ENCODE results near the gene PRR32. TPM values are rescaled to one million over a fixed set of nuclear protein-coding genes. Genes with fewer than 3 reads are reported as not detected.

Gene PRR32
- total RNA-seq, 3 donors from 2014 or later (not counting 1 experiment from before 2014, with no cell fraction given): not detected

DNA sequence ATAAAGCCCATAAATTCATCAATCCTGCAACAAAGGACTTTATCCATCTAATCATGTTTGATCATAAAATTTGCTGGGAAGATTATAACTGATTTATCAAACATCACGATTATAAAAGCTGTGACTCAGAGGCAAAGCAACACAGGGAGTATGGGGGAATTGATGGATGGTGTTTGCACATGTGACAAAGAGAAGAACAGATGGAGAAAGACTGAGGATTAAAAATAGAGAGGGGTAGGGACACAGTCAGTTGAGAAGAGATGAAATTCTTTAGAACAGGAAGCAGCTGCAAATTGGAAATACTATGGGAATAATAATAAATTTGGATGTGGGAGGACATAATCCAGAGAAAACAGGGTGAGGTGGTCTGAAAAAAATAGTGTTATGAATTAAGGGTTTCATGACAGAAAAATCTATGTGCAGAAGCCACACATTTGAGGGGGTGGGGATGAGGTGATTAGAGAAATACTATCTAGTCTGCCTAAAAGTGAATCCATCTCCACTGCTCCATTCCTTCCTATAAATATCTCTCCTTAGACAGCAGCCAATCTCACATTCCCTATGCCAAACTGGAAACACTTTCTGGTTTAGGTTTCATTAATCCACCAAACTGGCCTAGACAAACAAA lies 6.2 kb downstream of the PRR32 start:
- Histone ChIP-seq H3K4me3 (ENCODE audit: low read length) (no peak overlapping the region), H3K27ac (ENCODE audit: low read length) (no peak overlapping the region), H3K4me1 (ENCODE audit: control insufficient read depth, insufficient read depth, low read length) (no peaks in the 10 kb centered on the region), H3K27me3 (ENCODE audit: control insufficient read depth, insufficient read depth, low read length) (no peaks in the 10 kb centered on the region), H3K36me3 (ENCODE audit: control insufficient read depth, insufficient read depth, low read length) (no peaks in the 10 kb centered on the region), H3K9me3 (ENCODE audit: control insufficient read depth, insufficient read depth, low read length) (no peaks in the 10 kb centered on the region)
- ATAC-seq (no peak), DNase-seq (no peak)
- WGBS (ENCODE audit: insufficient coverage): 75% methylated on average over 1 of the region's 1 CpG
- peaks cover 0 to 13% of the 10 kb centered on the region in 2 donors for H3K9me3 Mint-ChIP-seq
- TF ChIP-seq, protein P1, sequence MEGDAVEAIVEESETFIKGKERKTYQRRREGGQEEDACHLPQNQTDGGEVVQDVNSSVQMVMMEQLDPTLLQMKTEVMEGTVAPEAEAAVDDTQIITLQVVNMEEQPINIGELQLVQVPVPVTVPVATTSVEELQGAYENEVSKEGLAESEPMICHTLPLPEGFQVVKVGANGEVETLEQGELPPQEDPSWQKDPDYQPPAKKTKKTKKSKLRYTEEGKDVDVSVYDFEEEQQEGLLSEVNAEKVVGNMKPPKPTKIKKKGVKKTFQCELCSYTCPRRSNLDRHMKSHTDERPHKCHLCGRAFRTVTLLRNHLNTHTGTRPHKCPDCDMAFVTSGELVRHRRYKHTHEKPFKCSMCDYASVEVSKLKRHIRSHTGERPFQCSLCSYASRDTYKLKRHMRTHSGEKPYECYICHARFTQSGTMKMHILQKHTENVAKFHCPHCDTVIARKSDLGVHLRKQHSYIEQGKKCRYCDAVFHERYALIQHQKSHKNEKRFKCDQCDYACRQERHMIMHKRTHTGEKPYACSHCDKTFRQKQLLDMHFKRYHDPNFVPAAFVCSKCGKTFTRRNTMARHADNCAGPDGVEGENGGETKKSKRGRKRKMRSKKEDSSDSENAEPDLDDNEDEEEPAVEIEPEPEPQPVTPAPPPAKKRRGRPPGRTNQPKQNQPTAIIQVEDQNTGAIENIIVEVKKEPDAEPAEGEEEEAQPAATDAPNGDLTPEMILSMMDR (IDR thresholded peaks at IDR 0.05): no peak
- H3K27me3 Mint-ChIP-seq (ENCODE audit: low read depth in 2 of 2): no peaks in the 10 kb centered on the region
- H3K4me3 Mint-ChIP-seq: no peak overlapping the region
- no peak overlapping the region for H3K27ac Mint-ChIP-seq
- intact Hi-C loops (cut with micrococcal nuclease): no loop called here
- H3K36me3 Mint-ChIP-seq: no peaks in the 10 kb centered on the region
- no peaks in the 10 kb centered on the region for H3K4me1 Mint-ChIP-seq

DNA sequence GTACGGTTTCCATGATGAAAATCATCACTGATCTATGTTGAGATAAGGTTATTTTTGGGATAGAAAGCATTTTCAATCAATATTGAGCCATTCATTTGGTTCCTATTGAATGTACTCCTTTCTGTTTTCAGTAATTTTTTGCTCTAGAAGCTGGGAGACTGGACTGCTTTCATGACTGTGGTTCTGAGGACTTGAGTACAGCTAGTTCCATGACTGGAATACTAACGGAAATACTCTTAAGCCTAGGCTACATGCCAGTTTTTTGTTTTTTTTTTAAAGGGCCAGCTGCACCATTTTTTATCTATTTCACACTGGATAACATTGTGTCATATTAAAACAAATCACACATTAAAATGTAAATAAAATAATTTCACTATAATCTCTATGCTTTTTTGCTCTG lies 16.7 kb downstream of the PRR32 start:
- intact Hi-C loops (cut with micrococcal nuclease): no loop called here
- Mint-ChIP-seq H3K9me3 (peaks cover 0 to 9% of the 10 kb centered on the region in 2 donors), H3K4me1 (no peaks in the 10 kb centered on the region), H3K4me3 (no peak overlapping the region), H3K27me3 (ENCODE audit: low read depth in 2 of 2) (no peaks in the 10 kb centered on the region), H3K27ac (no peak overlapping the region), H3K36me3 (no peaks in the 10 kb centered on the region)
- no peak for DNase-seq
- 63% methylated on average over 1 of the region's 2 CpGs for WGBS (ENCODE audit: insufficient coverage)
- ATAC-seq: no peak
- Histone ChIP-seq H3K36me3 (ENCODE audit: control insufficient read depth, insufficient read depth, low read length) (no peaks in the 10 kb centered on the region), H3K9me3 (ENCODE audit: control insufficient read depth, insufficient read depth, low read length) (no peaks in the 10 kb centered on the region), H3K4me1 (ENCODE audit: control insufficient read depth, insufficient read depth, low read length) (no peaks in the 10 kb centered on the region), H3K4me3 (ENCODE audit: low read length) (no peak overlapping the region), H3K27me3 (ENCODE audit: control insufficient read depth, insufficient read depth, low read length) (no peaks in the 10 kb centered on the region), H3K27ac (ENCODE audit: low read length) (no peak overlapping the region)
- TF ChIP-seq, protein P1 (IDR thresholded peaks at IDR 0.05): no peak

DNA sequence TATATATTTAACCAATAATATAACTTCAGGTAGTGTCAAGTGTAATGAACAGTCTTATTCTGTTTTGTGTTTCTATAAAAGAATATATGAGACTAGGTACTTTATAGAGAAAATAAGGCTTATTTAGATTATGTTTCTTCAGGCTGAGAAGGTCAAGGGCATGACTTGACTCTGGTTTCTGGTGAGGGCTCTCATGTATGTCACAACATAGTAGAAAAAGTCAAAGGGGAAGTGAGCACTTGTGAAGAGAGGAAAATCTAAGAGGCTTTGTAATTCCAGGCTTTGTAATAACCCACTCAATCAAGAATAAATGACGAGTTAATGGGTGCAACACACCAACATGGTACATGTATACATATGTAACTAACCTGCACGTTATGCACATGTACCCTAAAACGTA lies 27.6 kb downstream of the PRR32 start:
- Histone ChIP-seq H3K27ac (ENCODE audit: low read length) (no peak overlapping the region), H3K9me3 (ENCODE audit: control insufficient read depth, insufficient read depth, low read length) (no peaks in the 10 kb centered on the region), H3K36me3 (ENCODE audit: control insufficient read depth, insufficient read depth, low read length) (no peaks in the 10 kb centered on the region), H3K4me3 (ENCODE audit: low read length) (no peak overlapping the region), H3K27me3 (ENCODE audit: control insufficient read depth, insufficient read depth, low read length) (no peaks in the 10 kb centered on the region), H3K4me1 (ENCODE audit: control insufficient read depth, insufficient read depth, low read length) (no peaks in the 10 kb centered on the region)
- WGBS (ENCODE audit: insufficient coverage): no CpG with 5 or more reads among the region's 3 CpGs
- no peaks in the 10 kb centered on the region for H3K36me3 Mint-ChIP-seq
- no peak overlapping the region for H3K4me3 Mint-ChIP-seq
- peaks cover 1 to 3% of the 10 kb centered on the region in 2 donors for H3K9me3 Mint-ChIP-seq
- H3K4me1 Mint-ChIP-seq: no peaks in the 10 kb centered on the region
- no peaks in the 10 kb centered on the region for H3K27me3 Mint-ChIP-seq (ENCODE audit: low read depth in 2 of 2)
- TF ChIP-seq, protein P1 (IDR thresholded peaks at IDR 0.05): no peak
- DNase-seq (no peak), ATAC-seq (no peak)
- no peak overlapping the region for H3K27ac Mint-ChIP-seq
- intact Hi-C loops (cut with micrococcal nuclease): no loop called here

Data from natural killer cell (primary cell).